HG03520 (cell line): ENCODE results near the gene PIF1.
"Not testable (repeated sequence)": the region's sequence is repeated elsewhere in the genome, so short reads cannot be mapped to it uniquely, and the experiment has no call there.

Experiments
- ATAC-seq: cut with Tn5 transposase; IDR thresholded peaks from one replicate; pipeline ENCODE4 v1.9.1; 2021; ENCODE audit warnings: mild to moderate bottlenecking, moderate library complexity; ENCODE audit not compliant: unreplicated experiment

PIF1 gene

DNA sequence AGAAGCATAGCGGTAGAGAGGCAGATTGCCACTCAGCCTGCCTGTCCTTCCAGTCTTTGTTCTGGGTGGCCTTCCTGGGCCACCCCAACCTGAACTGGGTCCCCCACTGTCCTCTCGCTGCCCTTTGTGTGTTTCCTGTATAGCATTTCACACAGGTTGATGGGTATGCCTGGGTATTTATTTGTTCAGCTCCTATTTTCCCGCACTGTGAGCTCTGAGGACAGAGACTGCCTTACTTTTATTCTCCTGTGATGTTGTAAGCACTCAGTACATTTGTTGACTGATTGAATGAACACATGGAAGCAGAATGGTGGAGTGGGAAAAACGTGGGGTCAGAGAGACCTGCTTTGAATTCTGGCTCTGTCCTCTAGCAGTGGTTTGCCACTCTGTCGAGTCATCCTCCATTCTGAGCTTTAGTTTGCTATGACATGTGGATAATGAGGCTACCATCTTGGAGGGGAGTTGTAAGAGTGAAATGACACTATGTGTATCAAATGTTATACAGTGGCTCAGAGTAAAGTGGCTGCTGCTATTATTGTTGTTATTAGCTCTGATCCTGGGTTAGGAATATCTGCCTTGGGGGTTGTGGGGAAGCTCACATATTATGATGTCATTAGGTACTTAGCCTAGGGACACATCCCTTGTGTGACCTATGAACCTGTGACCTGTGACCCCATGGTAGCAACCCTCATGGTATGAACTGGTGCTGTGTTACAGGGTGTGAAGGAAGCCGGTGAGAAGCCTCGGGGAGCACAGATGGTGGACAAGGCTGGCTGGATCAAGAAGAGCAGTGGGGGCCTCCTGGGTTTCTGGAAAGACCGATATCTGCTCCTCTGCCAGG is 22.6 kb upstream of the PIF1 start:
- ATAC-seq, result no peak

DNA sequence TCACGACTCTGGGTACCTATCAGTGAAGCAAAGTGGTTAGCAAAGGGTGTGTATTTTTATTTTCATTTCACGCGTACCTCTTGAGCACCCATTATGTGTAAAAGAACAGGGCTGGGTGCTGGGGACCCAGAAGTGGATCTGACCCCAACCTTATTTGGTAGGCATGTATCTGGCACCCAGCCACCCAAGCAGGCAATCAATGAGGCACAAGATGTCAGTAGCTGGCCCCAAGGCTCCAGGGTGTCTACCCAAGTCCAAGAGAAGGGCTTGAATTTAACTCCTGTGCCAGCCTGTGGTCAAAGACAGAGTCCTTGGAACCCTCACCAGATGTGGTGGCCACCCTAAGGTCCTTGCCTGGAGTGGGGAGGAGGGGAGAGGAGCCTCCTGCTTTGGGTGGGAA is 22.0 kb upstream of the PIF1 start:
- no peak for ATAC-seq

DNA sequence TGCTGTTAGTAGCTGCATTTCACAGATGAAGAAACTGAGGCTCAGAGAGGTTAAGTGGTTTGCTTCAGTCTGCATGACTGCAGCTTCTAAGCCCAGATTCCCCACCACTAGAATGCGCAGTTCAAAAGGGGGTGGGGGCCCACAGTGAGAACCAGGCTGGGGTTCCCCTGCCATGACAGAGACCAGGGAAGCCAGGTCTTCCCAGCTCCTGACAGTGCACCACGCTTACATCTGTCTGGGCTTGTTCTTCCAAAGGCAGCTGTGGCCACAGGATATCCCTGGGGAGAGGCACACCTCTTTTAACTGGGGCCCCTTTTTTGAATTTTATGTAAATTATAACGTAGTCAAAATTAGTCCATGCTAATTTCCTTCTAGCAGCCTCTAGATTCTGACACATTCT is 21.6 kb upstream of the PIF1 start:
- no peak for ATAC-seq

DNA sequence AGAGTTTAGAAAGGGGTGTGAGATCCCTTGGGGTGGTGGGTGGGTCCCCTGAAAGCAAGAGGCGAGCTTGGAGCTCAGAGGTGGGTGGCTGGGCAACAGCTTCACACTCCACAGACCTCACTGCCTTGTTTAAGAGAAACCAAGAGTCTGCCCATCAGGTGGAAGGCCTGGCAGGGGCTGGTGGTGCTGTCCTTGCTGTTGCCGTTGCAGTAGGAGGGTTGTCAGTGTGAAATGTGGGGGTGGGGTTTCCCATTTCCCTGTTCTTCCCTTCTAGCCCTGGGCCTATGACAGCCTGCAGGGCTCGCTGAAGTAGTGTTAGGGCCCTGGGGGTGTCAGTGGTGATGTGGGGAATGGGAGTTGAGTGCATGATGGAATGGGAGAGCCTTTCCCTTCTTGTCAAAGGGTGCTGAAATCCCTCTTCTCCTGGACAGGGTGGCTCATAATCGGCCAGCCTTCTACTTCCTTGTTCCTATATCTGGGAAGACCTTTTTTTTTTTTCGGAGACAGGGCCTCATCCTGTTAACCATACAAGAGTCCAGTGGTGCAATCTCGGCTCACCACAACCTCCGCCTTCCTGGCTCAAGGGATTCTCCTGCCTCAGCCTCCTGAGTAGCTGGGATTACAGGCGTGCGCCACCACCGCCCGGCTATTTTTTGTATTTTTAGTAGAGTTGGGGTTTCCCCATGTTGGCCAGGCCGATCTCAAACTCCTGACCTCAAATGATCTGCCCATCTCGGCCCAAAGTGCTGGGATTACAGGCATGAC is 20.6 kb upstream of the PIF1 start:
- no peak for ATAC-seq

DNA sequence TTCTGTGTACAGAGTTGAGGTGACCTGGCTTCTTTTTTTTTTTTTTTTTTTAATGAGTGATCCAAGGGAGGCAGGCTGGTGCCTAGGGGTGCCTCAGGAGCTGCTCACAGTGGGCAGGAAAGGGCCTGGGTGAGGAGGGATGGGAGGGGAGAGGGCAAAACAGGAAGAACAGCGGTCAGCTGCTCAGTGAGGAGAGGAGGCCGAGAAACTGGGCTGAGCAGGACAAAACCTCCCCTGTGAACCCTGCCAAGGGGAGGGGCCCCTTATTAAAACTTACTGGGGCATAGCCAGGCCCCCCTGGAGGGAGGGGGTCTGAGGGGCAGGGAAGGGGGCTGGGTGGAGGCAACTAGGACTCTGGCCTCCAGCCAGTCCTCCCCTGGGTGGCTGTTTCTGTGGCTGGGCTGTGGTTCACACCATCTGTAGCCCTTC is 19.8 kb upstream of the PIF1 start:
- no peak for ATAC-seq

DNA sequence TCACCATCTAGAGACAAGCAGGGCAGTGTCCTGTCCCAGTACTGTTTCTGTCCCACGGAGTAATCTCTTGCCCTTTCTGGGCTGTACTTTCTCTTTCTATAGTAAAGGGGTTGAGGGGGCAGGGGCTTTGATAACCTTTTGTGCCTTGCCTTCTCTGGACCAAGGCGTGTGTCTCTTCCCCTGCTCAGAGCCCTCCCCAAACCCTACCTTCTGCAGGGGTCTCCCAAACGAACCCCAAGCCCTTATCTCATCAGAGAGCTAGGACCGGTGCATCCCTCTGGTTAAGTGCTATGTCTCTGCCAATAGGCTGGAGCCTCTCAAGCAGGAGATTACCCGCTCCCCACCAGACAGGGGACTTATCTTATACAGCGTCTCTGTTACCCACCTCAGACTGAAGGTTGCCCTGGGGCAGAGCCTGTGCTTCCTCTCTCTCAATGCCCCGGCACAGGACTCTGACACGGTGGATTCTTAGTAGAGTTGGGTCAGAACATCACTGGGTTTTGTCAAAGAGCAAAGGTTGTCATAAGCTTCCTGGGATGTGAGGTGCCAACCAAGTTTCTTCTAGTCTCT is 19.2 kb upstream of the PIF1 start:
- no peak for ATAC-seq

DNA sequence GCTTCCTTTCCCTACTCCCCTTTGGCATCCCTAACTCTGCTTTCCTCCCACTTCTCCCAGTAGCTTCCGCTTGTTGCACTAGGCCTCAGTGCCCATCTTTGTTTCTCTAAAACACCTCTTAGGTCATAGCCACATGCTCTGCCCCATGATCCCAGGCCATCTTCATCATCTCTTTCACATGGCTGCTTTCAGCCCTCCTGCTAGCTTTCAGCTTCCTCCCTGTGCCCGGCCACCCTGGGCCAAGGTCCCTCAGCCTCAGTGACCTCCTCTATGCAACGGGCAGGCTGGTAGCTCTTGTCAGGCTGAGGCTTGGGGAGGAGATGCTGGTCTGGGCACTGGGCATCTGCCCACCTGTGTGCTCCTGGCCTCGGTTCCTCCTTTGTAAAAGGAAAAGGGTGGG is 18.5 kb upstream of the PIF1 start:
- ATAC-seq, result no peak

DNA sequence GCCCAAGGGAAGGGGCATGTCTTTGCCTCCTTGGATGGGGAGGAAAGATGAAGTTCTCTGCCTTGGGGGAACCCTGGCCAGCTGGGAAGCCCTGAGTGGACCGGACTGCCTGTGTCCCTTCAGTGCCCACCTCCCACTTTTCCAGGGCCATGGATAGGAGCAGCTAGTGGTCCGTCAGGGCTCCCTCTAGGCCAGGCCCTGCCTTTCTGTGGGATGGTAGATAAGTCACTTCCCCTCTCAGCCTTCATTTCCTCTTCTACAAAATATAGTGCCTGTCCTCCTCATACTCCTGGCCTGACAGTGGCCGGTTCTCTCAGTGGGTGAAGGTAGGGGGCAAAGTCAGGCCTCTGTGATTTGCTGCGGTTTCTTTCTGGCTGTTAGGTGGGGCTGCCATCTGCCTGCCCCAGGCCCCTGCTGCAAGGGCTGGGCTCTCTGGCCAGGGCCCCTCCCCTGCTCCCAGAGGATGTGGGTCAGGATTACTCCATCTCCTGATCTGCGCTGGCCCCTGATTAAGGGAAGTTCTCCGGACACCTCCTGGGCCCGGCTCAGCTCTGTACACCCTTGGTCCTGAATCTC is 17.6 kb upstream of the PIF1 start:
- no peak for ATAC-seq

DNA sequence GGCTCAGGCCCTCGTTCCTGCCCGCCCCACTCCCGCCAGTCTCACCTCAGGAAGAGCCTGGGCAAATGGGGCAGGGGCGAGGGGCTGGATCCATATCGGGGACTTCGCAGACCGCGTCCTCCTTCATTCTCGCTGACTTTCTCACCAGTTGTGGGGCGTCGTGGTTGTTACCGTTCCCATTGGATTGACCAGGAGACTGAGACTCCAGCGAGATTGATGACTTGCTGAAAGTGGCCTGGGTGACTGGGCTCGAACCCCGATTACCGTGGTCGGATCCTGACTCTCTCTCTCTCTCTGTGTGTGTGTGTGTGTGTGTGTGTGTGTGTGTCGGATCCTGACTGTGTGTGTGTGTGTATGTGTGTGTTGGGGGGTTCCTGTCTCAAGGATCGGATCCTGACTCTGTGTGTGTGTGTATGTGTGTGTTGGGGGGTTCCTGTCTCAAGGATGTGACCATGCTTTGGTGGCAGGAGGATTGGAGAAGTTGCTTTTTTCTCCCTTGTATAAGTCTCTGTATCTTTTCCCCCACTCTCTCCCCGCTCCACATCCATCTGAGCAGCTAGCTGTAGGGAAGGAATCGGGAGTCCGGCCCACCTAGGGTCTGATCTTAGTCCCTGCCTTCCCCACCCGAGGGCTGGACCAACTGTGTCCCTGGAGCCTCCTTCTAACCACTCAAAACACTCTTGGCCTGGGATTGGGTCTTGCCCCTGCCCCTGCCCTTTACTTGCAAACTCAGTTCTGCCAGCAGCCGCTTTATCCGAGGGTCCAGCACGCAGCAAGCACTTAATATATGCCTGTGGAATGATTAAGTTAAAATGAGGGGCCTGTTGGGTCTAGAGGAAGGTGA is 16.9 kb upstream of the PIF1 start:
- ATAC-seq, result no peak

DNA sequence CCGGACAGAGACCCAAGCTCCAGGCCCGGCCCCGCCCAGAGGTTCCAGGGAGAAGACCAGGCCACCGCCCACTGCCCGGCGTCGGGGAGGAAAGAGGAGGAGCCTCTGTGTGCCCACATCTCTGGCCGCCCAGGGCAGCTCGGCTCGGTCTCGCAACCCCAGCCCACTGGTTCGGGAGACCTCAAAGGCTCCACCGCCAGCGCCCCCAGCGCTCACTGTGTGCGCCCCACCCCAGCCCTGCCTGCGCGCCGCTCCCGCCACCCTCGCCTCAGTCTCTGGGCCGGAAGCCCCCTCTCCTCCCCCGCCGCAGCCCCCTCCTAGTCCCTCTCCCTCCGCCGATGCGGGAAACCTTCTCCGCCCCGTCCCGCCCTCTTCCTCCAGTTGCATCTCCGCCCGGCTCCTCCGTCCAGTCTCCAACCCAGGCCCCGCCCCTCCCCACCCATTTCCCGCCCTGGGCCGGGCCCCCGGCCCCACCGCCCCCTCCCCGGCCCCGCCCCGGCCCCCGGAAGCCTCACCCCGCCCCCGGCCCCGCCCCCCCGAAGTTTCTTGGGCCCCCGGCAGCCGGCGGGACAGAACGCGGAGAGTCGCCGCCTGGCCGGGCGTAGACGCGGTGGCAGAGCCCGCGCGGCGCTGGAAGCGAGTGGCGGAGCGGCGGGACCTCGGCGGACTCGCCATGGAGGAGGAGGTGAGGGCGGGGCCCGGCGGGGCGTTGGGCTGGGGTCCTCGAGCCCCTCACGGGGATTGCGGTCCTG is 16.1 kb upstream of the PIF1 start, which contains the start of gene PLEKHO2:
TSS of gene PLEKHO2 (plus strand) at position 572 of the 752 bp plus-strand sequence. CDS start at position 674, 102 bp downstream.
- no peak for ATAC-seq

DNA sequence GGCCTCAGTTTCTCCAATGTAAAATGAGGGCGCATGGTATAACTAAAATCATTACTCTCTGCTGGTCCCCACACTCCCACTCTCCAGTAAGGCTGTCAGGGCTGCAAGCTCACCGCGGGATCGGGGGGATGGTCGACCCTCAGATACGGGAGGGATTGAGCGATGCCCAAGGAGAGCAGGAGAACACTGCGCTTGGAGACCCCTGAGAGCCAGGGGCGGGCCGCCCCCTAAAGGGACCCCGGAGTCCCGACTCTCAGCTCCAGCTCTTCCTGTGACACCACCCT is 15.6 kb upstream of the PIF1 start:
- no peak for ATAC-seq

DNA sequence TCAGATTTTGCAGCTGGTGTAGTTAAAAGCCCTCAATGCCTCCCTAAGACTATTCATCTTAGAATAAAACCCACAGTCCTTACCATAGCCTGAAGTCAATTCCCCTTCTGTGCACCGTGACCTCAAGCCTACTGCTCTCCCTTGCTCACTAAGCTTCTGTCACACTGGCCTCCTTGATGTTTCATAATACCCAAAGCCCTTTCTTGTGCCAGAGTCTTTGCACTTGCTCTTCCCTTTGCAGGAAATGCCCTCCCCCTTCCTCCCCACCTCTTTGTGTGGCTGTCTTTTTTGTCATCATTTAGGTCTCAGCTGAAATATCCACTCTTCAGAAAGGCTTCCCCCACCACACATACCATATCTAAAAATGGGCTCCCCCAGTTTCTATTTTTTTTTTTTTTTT is 12.1 kb upstream of the PIF1 start:
- ATAC-seq, result no peak

DNA sequence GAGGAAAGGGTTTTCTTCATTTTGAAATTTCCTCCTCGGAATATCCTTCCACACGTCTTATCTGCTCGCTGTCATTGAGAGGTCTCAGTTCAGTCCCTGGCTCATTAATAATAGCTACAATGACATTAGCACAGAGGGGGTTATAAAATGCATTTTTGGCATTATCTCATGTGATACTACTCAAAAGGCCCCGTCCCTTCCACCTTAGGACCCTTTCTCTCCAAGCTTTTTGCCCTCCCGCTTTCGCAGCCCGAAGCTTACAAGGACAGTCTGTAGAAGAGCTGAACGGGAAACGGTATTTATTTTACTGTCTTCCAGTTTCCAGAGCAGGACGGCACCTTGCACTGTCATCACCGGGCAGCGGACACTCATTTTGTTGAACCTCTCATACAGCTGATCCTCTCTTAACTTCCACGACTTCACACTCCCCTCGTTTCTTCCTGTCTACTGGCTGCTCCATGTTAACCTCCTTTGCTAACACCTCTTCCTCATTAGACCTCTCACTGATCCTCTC is 10.6 kb upstream of the PIF1 start:
- no peak for ATAC-seq

DNA sequence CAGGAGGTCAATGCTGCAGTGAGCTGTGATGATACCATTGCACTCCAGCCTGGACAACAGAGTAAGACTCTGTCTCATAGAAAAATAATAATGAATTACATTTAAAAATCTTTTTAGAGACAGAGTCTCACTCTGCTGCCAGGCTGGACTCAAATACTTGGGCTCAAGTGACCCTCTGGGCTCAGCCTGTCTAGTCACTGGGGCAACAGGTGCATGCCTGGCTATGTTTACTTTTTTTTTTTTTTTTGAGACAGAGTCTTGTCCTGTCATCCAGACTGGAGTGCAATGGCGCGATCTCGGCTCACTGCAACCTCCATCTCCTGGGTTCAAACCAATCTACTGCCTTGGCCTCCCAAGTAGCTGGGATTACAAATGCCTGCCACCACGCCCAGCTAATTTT is 8.2 kb upstream of the PIF1 start:
- ATAC-seq, result no peak

DNA sequence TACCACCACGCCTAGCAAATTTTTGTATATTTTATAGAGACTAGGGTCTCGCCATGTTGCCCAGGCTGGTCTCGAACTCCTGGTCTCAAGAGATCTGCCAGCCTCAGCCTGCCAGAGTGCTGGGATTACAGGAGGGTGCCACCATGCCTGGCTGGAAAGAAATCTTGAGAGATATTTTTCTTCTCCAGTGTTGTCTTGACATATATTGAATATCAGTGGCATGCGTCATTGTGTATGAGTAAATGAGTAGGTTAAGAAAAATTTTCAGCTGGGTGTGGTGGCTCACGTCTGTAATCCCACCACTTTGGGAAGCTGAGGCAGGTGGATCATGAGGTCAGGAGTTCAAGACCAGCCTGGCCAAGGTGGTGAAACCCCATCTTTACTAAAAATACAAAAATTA is 3.5 kb upstream of the PIF1 start:
- no peak for ATAC-seq

DNA sequence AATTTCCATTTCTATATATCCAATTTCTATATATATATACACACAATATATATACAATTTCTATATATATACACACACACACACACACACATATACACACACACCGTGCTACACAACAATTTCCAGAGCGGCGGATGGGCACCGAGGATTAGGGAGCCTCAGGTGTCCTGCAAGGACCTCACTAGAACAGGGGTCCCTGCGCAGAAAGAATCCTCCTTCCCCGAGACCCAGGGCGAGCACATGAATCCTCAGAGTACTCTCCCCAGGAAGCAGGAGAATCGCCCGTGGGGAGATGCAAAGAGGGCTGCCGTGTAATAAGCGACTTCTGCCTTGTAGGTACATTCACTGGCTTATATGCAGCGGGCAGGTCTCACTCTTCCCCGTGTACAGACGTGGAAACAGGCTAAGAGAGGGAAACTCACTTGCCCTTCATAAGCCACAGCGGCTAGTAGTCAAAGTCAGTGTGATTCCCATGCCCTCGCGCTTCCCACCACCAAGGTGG is 467 bp downstream of the PIF1 start:
- ATAC-seq, result peak; percentile 10

DNA sequence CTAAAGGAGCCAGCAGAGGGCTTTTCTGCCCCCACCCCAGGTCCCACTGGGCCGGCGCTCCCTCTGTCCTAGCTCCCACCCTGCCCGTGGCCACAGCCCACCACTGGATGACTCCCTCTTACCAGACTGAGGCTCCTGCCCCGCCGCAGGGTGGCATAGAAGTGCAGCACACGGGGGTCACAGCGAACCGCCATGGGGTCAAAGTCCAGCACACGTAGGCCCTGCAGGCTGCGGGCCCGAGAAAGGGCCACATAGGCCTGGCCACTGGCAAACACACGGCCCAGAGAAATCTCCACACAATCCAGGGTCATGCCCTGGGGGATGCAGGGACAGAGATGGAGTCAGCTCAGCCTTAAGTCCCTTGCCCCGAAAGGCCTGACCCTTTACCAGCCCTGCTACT is 9.0 kb downstream of the PIF1 start:
- no peak for ATAC-seq

DNA sequence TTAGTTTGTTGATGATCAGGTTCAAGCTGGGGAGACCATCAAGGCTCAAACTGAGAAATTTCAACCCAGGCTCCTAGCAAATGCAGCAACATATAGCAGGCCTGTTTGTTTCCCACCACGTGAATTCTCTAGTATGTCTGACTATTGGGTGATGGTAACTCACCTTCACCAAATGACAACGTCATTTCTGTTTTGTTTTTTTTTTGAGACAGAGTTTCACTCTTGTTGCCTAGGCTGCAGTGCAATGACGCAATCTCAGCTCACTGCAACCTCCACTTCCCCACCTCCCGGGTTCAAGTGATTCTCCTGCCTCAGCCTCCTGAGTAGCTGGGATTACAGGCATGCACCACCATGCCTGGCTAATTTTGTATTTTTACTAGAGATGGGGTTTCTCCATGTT is 10.5 kb downstream of the PIF1 start:
- not testable (repeated sequence) for ATAC-seq

DNA sequence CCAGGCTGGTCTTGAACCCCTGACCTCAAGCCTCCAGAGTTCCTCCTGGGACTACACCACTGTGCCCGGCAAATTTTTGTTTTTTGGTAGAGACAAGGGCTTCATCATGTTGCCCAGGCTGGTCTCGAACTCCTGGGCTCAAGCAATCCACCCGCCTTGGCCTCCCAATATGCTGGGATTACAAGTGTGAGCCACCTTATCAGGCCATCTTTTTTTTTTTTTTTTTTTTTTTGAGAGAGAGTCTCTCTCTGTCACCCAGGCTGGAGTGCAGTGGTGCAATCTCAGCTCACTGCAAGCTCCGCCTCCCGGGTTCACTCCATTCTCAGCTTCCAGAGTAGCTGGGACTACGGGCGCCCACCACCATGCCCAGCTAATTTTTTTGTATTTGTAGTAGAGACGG is 11.2 kb downstream of the PIF1 start:
- not testable (repeated sequence) for ATAC-seq

DNA sequence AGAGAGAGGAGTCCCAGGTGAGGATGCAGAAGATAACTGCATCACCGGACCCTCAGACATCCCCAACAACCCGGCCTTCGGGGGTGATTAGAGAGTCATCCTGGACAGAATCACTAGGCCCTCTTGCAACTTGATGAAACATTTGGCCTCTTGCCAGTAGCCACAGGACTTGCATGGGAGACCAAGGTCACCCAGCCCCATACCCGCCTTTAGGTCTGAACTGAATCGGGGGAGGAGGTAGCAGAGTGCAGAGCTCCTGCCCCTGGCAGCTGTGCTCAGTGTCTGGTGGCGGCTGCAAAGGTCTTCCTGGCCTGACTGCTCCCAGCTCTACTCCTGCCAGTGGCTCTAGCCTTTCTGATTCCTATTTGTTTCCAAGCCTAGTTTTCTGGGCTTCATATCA is 12.4 kb downstream of the PIF1 start:
- ATAC-seq, result no peak
